Osteoblast (primary cell): ENCODE measurements around the gene NT5DC2. TPM values are rescaled to one million over a fixed set of nuclear protein-coding genes. Genes with fewer than 3 reads are reported as not detected.

Experiments used
- DNase-seq: peaks from one replicate; pipeline ENCODE4 v3.0.0; 2011; ENCODE audit warnings: low spot score, mixed read lengths; ENCODE audit not compliant: insufficient read length; ENCODE audit errors: missing footprints
- H2AFZ ChIP-seq: 2 replicates; pipeline ENCODE4 v1.6.0; 2011; ENCODE audit warnings: mild to moderate bottlenecking, low read length
- H3K27ac ChIP-seq: 2 replicates; pipeline ENCODE4 v1.5.1; 2011; ENCODE audit warnings: mild to moderate bottlenecking, low read depth, low read length, moderate library complexity
- H3K27me3 ChIP-seq: 2 replicates; pipeline ENCODE4 v1.6.0; 2012; ENCODE audit warnings: mild to moderate bottlenecking, control low read depth, inconsistent platforms, low read length, moderate library complexity; ENCODE audit not compliant: insufficient read depth
- H3K36me3 ChIP-seq: 2 replicates; pipeline ENCODE4 v1.5.1; 2011; ENCODE audit warnings: mild to moderate bottlenecking, low read length, control low read depth, moderate library complexity; ENCODE audit not compliant: insufficient read depth
- H3K4me1 ChIP-seq: 2 replicates; pipeline ENCODE4 v1.5.1; 2011; ENCODE audit warnings: mild to moderate bottlenecking, low read length, control low read depth, moderate library complexity; ENCODE audit not compliant: insufficient read depth
- H3K4me2 ChIP-seq: 2 replicates; pipeline ENCODE4 v1.6.0; 2011; ENCODE audit warnings: mild to moderate bottlenecking, low read length; ENCODE audit not compliant: insufficient read depth
- H3K4me3 ChIP-seq: fragments of 200-600 bp; sonication (generic); 3 replicates; pipeline ENCODE4 v1.5.1; 2012; ENCODE audit warnings: mild to moderate bottlenecking, low read length, inconsistent platforms; ENCODE audit not compliant: insufficient read depth
- H3K79me2 ChIP-seq: 2 replicates; pipeline ENCODE4 v1.6.0; 2012; ENCODE audit warnings: mild to moderate bottlenecking, low read length, control low read depth, inconsistent platforms; ENCODE audit not compliant: insufficient read depth
- H3K9me3 ChIP-seq: 2 replicates; pipeline ENCODE4 v1.5.1; 2011; ENCODE audit warnings: low read depth, low read length, control low read depth
- H4K20me1 ChIP-seq: 2 replicates; pipeline ENCODE4 v1.6.0; 2012; ENCODE audit warnings: mild to moderate bottlenecking, low read length, control low read depth; ENCODE audit not compliant: insufficient read depth
- total RNA-seq: library from RNA; depleted of rRNA; stranded (reverse); fragments of >200 nt; gene quantifications from 2 replicates; pipeline ENCODE4 v1.2.3, GENCODE V29; 2012
- TF ChIP-seq, protein P1 (sequence below): IDR thresholded peaks from 2 replicates; pipeline ENCODE4 v1.5.1; 2011; ENCODE audit warnings: mild to moderate bottlenecking, low read depth, low read length, moderate library complexity; ENCODE audit errors: extremely low read depth

NT5DC2 gene
- total RNA-seq, 1 donor: 52.5 TPM

- Histone ChIP-seq H3K27me3 (no peaks in the 10 kb centered on the region), H2AFZ (no peak within 1 kb of the TSS), H3K36me3 (peaks cover 27% of the 10 kb centered on the region), H3K9me3 (no peaks in the 10 kb centered on the region), H3K4me1 (peaks cover 26% of the 10 kb centered on the region), H3K79me2 (no peaks in the 10 kb centered on the region), H3K27ac (no peak within 1 kb of the TSS), H4K20me1 (peaks cover 8% of the 10 kb centered on the region), H3K4me3 (no peak within 1 kb of the TSS), H3K4me2 (no peak within 1 kb of the TSS)
- DNase-seq: no peak
- TF ChIP-seq, protein P1, sequence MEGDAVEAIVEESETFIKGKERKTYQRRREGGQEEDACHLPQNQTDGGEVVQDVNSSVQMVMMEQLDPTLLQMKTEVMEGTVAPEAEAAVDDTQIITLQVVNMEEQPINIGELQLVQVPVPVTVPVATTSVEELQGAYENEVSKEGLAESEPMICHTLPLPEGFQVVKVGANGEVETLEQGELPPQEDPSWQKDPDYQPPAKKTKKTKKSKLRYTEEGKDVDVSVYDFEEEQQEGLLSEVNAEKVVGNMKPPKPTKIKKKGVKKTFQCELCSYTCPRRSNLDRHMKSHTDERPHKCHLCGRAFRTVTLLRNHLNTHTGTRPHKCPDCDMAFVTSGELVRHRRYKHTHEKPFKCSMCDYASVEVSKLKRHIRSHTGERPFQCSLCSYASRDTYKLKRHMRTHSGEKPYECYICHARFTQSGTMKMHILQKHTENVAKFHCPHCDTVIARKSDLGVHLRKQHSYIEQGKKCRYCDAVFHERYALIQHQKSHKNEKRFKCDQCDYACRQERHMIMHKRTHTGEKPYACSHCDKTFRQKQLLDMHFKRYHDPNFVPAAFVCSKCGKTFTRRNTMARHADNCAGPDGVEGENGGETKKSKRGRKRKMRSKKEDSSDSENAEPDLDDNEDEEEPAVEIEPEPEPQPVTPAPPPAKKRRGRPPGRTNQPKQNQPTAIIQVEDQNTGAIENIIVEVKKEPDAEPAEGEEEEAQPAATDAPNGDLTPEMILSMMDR: no peak
Observed at GRCh38 chr3:52494886-52495495, 38.7 kb downstream of the NT5DC2 start, which contains the start of gene STAB1. Gene STAB1, plus strand, starts transcription at chr3:52495338. Its CDS starts 76 bp downstream, at chr3:52495414.

GRCh38 chr3:52494445-52494844 is 39.2 kb downstream of the NT5DC2 start:
- Histone ChIP-seq H3K4me3 (no peak overlapping the region), H3K79me2 (no peaks in the 10 kb centered on the region), H4K20me1 (peaks cover 12% of the 10 kb centered on the region), H3K27me3 (no peaks in the 10 kb centered on the region), H3K9me3 (no peaks in the 10 kb centered on the region), H3K4me2 (no peak overlapping the region), H3K4me1 (peaks cover 26% of the 10 kb centered on the region), H3K36me3 (peaks cover 31% of the 10 kb centered on the region), H3K27ac (no peak overlapping the region), H2AFZ (no peak overlapping the region)
- TF ChIP-seq, protein P1: no peak
- DNase-seq: no peak

GRCh38 chr3:52493232-52494017 is 40.2 kb downstream of the NT5DC2 start:
- Histone ChIP-seq H3K27ac (no peak overlapping the region), H3K4me2 (no peak overlapping the region), H3K4me1 (peaks cover 16% of the 10 kb centered on the region), H2AFZ (no peak overlapping the region), H3K79me2 (no peaks in the 10 kb centered on the region), H3K27me3 (no peaks in the 10 kb centered on the region), H3K9me3 (no peaks in the 10 kb centered on the region), H3K4me3 (no peak overlapping the region), H3K36me3 (peaks cover 39% of the 10 kb centered on the region), H4K20me1 (peaks cover 12% of the 10 kb centered on the region)
- TF ChIP-seq, protein P1: no peak
- no peak for DNase-seq

DNA sequence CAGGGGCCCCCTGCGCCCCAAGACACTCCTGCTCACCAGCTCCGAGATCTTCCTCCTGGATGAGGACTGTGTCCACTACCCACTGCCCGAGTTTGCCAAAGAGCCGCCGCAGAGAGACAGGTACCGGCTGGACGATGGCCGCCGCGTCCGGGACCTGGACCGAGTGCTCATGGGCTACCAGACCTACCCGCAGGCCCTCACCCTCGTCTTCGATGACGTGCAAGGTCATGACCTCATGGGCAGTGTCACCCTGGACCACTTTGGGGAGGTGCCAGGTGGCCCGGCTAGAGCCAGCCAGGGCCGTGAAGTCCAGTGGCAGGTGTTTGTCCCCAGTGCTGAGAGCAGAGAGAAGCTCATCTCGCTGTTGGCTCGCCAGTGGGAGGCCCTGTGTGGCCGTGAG is 41.6 kb downstream of the NT5DC2 start:
- Histone ChIP-seq H3K27ac (no peak overlapping the region), H3K4me3 (no peak overlapping the region), H3K36me3 (peaks cover 50% of the 10 kb centered on the region)

More for the DNA sequence above, 41.6 kb downstream of the NT5DC2 start:
- TF ChIP-seq, protein P1: no peak
- Histone ChIP-seq H2AFZ (no peak overlapping the region), H3K79me2 (no peaks in the 10 kb centered on the region), H3K4me2 (no peak overlapping the region), H4K20me1 (peaks cover 12% of the 10 kb centered on the region), H3K27me3 (no peaks in the 10 kb centered on the region), H3K4me1 (peaks cover 7% of the 10 kb centered on the region), H3K9me3 (no peaks in the 10 kb centered on the region)
- DNase-seq: no peak
